Vagina (tissue), 2 donors: Measurements from ENCODE around the gene MTFR2. TPM values are rescaled to one million over a fixed set of nuclear protein-coding genes. Genes with fewer than 3 reads are reported as not detected.

Experiments used
- DNase-seq, 2 donors: peaks; one replicate each; pipeline ENCODE4 v3.0.0-alpha.2; 2017; ENCODE audit errors: extremely low spot score in 2 of 2
- H3K27ac ChIP-seq: fragments of 200-600 bp; sonication (generic); one replicate; pipeline ENCODE4 v1.5.1; 2019
- H3K27me3 ChIP-seq: fragments of 200-600 bp; sonication (generic); one replicate; pipeline ENCODE4 v1.5.1; 2019
- H3K36me3 ChIP-seq, 2 donors: fragments of 200-600 bp; sonication (generic); one replicate each; pipeline ENCODE4 v1.5.1; 2017 to 2019
- H3K4me1 ChIP-seq: fragments of 200-600 bp; sonication (generic); one replicate; pipeline ENCODE4 v1.5.1; 2019
- H3K4me3 ChIP-seq, 2 donors: fragments of 200-600 bp; sonication (generic); 1 replicate in 1 of 2; 2 replicates in 1 of 2; pipeline ENCODE4 v1.5.1; 2016 to 2019
- H3K9me3 ChIP-seq: fragments of 200-600 bp; sonication (generic); one replicate; pipeline ENCODE4 v1.5.1; 2019
- POLR2A ChIP-seq, 2 donors: fragments of 450-650 bp; IDR thresholded peaks; one replicate each; pipeline ENCODE4 v1.6.1; 2017; ENCODE audit warnings: antibody characterized with exemption in 2 of 2, mild to moderate bottlenecking in 2 of 2, moderate library complexity in 2 of 2
- POLR2AphosphoS5 ChIP-seq, 2 donors: sonication (generic); formaldehyde crosslinking; IDR thresholded peaks; one replicate each; pipeline ENCODE4 v1.9.0; 2017; ENCODE audit warnings: antibody characterized with exemption in 2 of 2, mild to moderate bottlenecking in 2 of 2, low read depth in 1 of 2; ENCODE audit not compliant: insufficient read depth in 1 of 2
- intact Hi-C: fragments of 100-400 bp; cut with DNase I; formaldehyde crosslinking; loops from one replicate; pipeline ENCODE4 v1.15.1; 2023
- total RNA-seq: library from RNA; depleted of rRNA; stranded (reverse); fragments of >200 nt; gene quantifications from one replicate; pipeline ENCODE4 v1.2.3, GENCODE V29; 2016
- TF ChIP-seq, protein P1 (sequence below), 3 experiments: fragments of 450-650 bp in 2 of 3; fragments of 200-600 bp in 1 of 3; sonication (generic) in 1 of 3; IDR thresholded peaks; one replicate each; pipeline ENCODE4 v1.5.1; 2017 to 2019; ENCODE audit warnings: antibody characterized with exemption in 3 of 3, mild to moderate bottlenecking in 2 of 3, moderate library complexity in 2 of 3

Gene MTFR2
- total RNA-seq, 1 donor from 2014 or later: 1.2 TPM

- no peaks in the 10 kb centered on the region for H3K36me3 ChIP-seq
- H3K4me1 ChIP-seq: no peaks in the 10 kb centered on the region
- H3K27me3 ChIP-seq: no peaks in the 10 kb centered on the region
- DNase-seq: no peak
- H3K27ac ChIP-seq: no peak overlapping the region
- TF ChIP-seq POLR2A (IDR thresholded peaks at IDR 0.05) (no peak), POLR2AphosphoS5 (IDR thresholded peaks at IDR 0.05; ENCODE audit: insufficient read depth in 1 of 2, low read depth in 1 of 2) (no peak)
- TF ChIP-seq, protein P1, sequence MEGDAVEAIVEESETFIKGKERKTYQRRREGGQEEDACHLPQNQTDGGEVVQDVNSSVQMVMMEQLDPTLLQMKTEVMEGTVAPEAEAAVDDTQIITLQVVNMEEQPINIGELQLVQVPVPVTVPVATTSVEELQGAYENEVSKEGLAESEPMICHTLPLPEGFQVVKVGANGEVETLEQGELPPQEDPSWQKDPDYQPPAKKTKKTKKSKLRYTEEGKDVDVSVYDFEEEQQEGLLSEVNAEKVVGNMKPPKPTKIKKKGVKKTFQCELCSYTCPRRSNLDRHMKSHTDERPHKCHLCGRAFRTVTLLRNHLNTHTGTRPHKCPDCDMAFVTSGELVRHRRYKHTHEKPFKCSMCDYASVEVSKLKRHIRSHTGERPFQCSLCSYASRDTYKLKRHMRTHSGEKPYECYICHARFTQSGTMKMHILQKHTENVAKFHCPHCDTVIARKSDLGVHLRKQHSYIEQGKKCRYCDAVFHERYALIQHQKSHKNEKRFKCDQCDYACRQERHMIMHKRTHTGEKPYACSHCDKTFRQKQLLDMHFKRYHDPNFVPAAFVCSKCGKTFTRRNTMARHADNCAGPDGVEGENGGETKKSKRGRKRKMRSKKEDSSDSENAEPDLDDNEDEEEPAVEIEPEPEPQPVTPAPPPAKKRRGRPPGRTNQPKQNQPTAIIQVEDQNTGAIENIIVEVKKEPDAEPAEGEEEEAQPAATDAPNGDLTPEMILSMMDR (IDR thresholded peaks at IDR 0.05): no peak
- intact Hi-C loops: no loop called here
- no peaks in the 10 kb centered on the region for H3K9me3 ChIP-seq
- no peak overlapping the region for H3K4me3 ChIP-seq
These were observed 36.3 kb downstream of the MTFR2 start for GRCh38 chr6:136213853-136214252.

DNA sequence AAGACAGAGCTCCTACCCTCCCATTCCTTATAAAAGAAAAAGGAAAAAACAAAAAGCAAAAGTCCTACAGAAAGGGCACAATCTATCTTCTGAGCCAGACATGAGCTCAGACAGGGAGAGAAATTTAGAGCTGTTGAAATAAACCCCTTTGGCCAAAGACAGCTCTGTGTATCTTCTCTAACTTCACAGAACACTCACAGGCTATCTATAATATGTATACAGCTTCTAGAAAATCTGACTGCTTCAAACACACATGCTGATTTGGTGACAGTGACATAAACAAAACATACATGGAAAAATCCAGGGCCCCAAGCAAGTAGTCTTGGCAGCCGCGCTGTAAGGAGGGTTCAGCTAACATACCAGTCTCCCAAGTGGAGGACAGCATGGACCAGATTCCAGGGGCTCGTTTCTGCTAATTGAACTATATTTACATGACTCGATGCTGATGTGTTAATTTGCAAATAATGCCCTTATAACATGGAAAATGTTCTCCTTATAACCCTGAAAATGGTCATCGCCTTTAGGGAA, 37.0 kb downstream of the MTFR2 start:
- no peaks in the 10 kb centered on the region for H3K36me3 ChIP-seq
- H3K4me1 ChIP-seq: no peaks in the 10 kb centered on the region
- H3K27ac ChIP-seq: no peak overlapping the region
- no peak overlapping the region for H3K4me3 ChIP-seq
- TF ChIP-seq POLR2AphosphoS5 (IDR thresholded peaks at IDR 0.05; ENCODE audit: insufficient read depth in 1 of 2, low read depth in 1 of 2): no peak
- TF ChIP-seq POLR2A (IDR thresholded peaks at IDR 0.05): no peak
- TF ChIP-seq, protein P1 (IDR thresholded peaks at IDR 0.05): no peak
- no peak for DNase-seq
- H3K9me3 ChIP-seq: no peaks in the 10 kb centered on the region
- intact Hi-C loops: no loop called here
- no peaks in the 10 kb centered on the region for H3K27me3 ChIP-seq

DNA sequence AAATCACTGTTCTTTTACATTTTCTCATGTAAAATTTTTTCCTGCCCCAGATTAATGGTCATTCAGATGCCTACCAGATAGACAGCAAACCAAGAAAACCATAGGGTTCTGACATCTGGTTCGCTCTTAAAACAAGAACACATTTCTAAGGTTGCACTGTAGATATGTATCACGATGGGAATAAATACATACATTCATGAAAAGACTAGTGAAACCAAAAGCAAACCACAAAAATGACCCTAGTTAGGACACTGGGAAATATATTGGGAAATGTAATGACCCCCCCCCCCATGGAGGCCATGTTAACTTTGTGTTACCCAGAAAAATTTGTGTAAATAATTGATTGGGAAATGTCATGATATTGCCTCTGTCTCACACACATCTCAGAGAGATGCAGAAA, 37.5 kb downstream of the MTFR2 start:
- Histone ChIP-seq H3K27me3 (no peaks in the 10 kb centered on the region), H3K4me1 (no peaks in the 10 kb centered on the region), H3K27ac (no peak overlapping the region), H3K36me3 (no peaks in the 10 kb centered on the region), H3K9me3 (no peaks in the 10 kb centered on the region), H3K4me3 (no peak overlapping the region)
- DNase-seq: no peak
- no peak for TF ChIP-seq POLR2AphosphoS5 (IDR thresholded peaks at IDR 0.05; ENCODE audit: insufficient read depth in 1 of 2, low read depth in 1 of 2)
- no peak for TF ChIP-seq POLR2A (IDR thresholded peaks at IDR 0.05)
- TF ChIP-seq, protein P1 (IDR thresholded peaks at IDR 0.05): no peak
- intact Hi-C loops: no loop called here

- H3K36me3 ChIP-seq: no peaks in the 10 kb centered on the region
- H3K9me3 ChIP-seq: no peaks in the 10 kb centered on the region
- H3K27ac ChIP-seq: no peak overlapping the region
- no peak for DNase-seq
- no peak for TF ChIP-seq POLR2A (IDR thresholded peaks at IDR 0.05)
- TF ChIP-seq, protein P1 (IDR thresholded peaks at IDR 0.05): no peak
- H3K4me1 ChIP-seq: no peaks in the 10 kb centered on the region
- no peaks in the 10 kb centered on the region for H3K27me3 ChIP-seq
- intact Hi-C loops: no loop called here
- no peak overlapping the region for H3K4me3 ChIP-seq
These were observed 39.5 kb downstream of the MTFR2 start for GRCh38 chr6:136210398-136211165.

DNA sequence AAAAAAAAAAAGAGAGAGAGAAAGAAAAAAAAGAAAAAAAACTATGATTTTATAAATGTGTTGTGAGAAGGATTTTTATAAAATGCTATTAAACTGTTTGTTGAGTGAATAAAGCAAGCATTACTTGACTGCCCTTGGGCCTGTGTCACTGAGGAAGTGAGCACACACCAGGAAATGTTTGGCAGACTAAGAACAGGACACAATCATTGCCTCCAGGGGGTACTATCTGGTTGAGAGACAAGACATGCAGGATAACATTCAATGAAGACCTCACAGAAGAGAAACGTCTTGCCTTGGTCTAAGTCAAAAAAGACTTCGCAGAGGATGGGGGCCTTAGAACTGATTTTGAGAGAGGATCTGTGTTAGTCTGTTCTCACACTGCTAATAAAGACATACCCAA, 40.6 kb downstream of the MTFR2 start:
- no peaks in the 10 kb centered on the region for H3K36me3 ChIP-seq
- DNase-seq: no peak
- H3K4me3 ChIP-seq: no peak overlapping the region
- H3K27ac ChIP-seq: no peak overlapping the region
- no peaks in the 10 kb centered on the region for H3K9me3 ChIP-seq
- TF ChIP-seq, protein P1 (IDR thresholded peaks at IDR 0.05): no peak
- H3K27me3 ChIP-seq: no peaks in the 10 kb centered on the region
- intact Hi-C loops: no loop called here
- no peaks in the 10 kb centered on the region for H3K4me1 ChIP-seq
